Liver (tissue), 9 donors: ENCODE results near the gene SGCG. TPM values are rescaled to one million over a fixed set of nuclear protein-coding genes. Genes with fewer than 3 reads are reported as not detected.

Experiments used
- DNase-seq: peaks from one replicate; pipeline ENCODE4 v3.0.0-alpha.2; 2017; ENCODE audit warnings: low spot score
- H3K27ac ChIP-seq, 2 donors: one replicate each; pipeline ENCODE4 v1.7.0; 2013; ENCODE audit warnings: inconsistent platforms in 2 of 2, low read length in 2 of 2, control low read depth in 1 of 2, low read depth in 1 of 2, mild to moderate bottlenecking in 1 of 2
- H3K27me3 ChIP-seq, 4 donors: one replicate each; pipeline versions ENCODE4 v1.6.1 to v1.7.0; 2013; ENCODE audit warnings: low read length in 3 of 4, inconsistent platforms in 1 of 4, mild to moderate bottlenecking in 1 of 4, moderate library complexity in 1 of 4; ENCODE audit not compliant: control insufficient read depth in 4 of 4, insufficient read depth in 4 of 4
- H3K36me3 ChIP-seq, 4 donors: one replicate each; pipeline versions ENCODE4 v1.6.1 to v1.7.0; 2013; ENCODE audit warnings: low read length in 3 of 4, mild to moderate bottlenecking in 3 of 4, low read depth in 1 of 4, moderate library complexity in 1 of 4; ENCODE audit not compliant: control insufficient read depth in 4 of 4, insufficient read depth in 3 of 4
- H3K4me1 ChIP-seq, 4 donors: one replicate each; pipeline versions ENCODE4 v1.6.1 to v1.7.0; 2013; ENCODE audit warnings: low read length in 3 of 4, mild to moderate bottlenecking in 3 of 4, moderate library complexity in 1 of 4; ENCODE audit not compliant: control insufficient read depth in 4 of 4, insufficient read depth in 4 of 4
- H3K4me3 ChIP-seq, 3 donors: one replicate each; pipeline versions ENCODE4 v1.6.1 to v1.7.0; 2013; ENCODE audit warnings: low read length in 3 of 3, control low read depth in 1 of 3, low read depth in 1 of 3, mild to moderate bottlenecking in 1 of 3
- H3K9ac ChIP-seq, 2 donors: one replicate each; pipeline ENCODE4 v1.7.0; 2013; ENCODE audit warnings: low read length in 2 of 2, mild to moderate bottlenecking in 2 of 2, moderate library complexity in 2 of 2, control low read depth in 1 of 2, low read depth in 1 of 2
- H3K9me3 ChIP-seq, 4 donors: one replicate each; pipeline versions ENCODE4 v1.6.1 to v1.7.0; 2013; ENCODE audit warnings: low read length in 3 of 4; ENCODE audit not compliant: control insufficient read depth in 4 of 4
- ATF3 ChIP-seq: IDR thresholded peaks from 2 replicates; pipeline ENCODE4 v1.6.1; 2016; ENCODE audit warnings: antibody characterized with exemption
- EGR1 ChIP-seq, 2 donors: IDR thresholded peaks; 2 replicates each; pipeline ENCODE4 v1.6.1; 2016 to 2018; ENCODE audit warnings: antibody characterized with exemption in 2 of 2, low read depth in 2 of 2
- FOXA1 ChIP-seq: IDR thresholded peaks from 2 replicates; pipeline ENCODE4 v1.6.1; 2016; ENCODE audit warnings: antibody characterized with exemption
- FOXA2 ChIP-seq: IDR thresholded peaks from 2 replicates; pipeline ENCODE4 v1.6.1; 2016; ENCODE audit warnings: antibody characterized with exemption
- GABPA ChIP-seq, 2 donors: IDR thresholded peaks in 1 of 2; conservative IDR thresholded peaks in 1 of 2; 2 replicates each; pipeline ENCODE4 v1.6.1; 2016; ENCODE audit warnings: antibody characterized with exemption in 2 of 2, mild to moderate bottlenecking in 1 of 2, moderate library complexity in 1 of 2
- HNF4A ChIP-seq, 2 donors: conservative IDR thresholded peaks; 2 replicates each; pipeline ENCODE4 v1.6.1; 2016; ENCODE audit warnings: antibody characterized with exemption in 2 of 2, mild to moderate bottlenecking in 2 of 2
- HNF4G ChIP-seq: IDR thresholded peaks from 2 replicates; pipeline ENCODE4 v1.6.1; 2016; ENCODE audit warnings: antibody characterized with exemption
- JUND ChIP-seq, 2 donors: IDR thresholded peaks; 2 replicates each; pipeline ENCODE4 v1.6.1; 2016; ENCODE audit warnings: antibody characterized with exemption in 2 of 2
- MAX ChIP-seq: IDR thresholded peaks from 2 replicates; pipeline ENCODE4 v1.6.1; 2016; ENCODE audit warnings: antibody characterized with exemption
- NR2F2 ChIP-seq: IDR thresholded peaks from 2 replicates; pipeline ENCODE4 v1.6.1; 2016; ENCODE audit warnings: antibody characterized with exemption
- RAD21 ChIP-seq, 2 donors: IDR thresholded peaks; 2 replicates each; pipeline ENCODE4 v1.6.1; 2016; ENCODE audit warnings: antibody characterized with exemption in 2 of 2, mild to moderate bottlenecking in 2 of 2
- RXRA ChIP-seq, 2 donors: IDR thresholded peaks; 2 replicates each; pipeline ENCODE4 v1.6.1; 2017 to 2018; ENCODE audit warnings: antibody characterized with exemption in 2 of 2, mild to moderate bottlenecking in 1 of 2
- SP1 ChIP-seq: IDR thresholded peaks from 2 replicates; pipeline ENCODE4 v1.6.1; 2018; ENCODE audit warnings: antibody characterized with exemption, mild to moderate bottlenecking
- TAF1 ChIP-seq: conservative IDR thresholded peaks from 2 replicates; pipeline ENCODE4 v1.6.1; 2016; ENCODE audit warnings: antibody characterized with exemption, mild to moderate bottlenecking
- YY1 ChIP-seq: IDR thresholded peaks from 2 replicates; pipeline ENCODE4 v1.6.1; 2016; ENCODE audit warnings: antibody characterized with exemption, mild to moderate bottlenecking
- WGBS: extraction: QIAGEN DNeasy Blood & Tissue Kit; methylation state at CpG from one replicate; pipeline ENCODE4 v1.1.7; 2013; 5-methylcytosine and 5-hydroxymethylcytosine counted together
- polyA plus RNA-seq, 2 donors: library from polyadenylated mRNA; stranded (reverse) in 1 of 2; unstranded in 1 of 2; fragments of 200-250 nt in 1 of 2; fragments of >200 nt in 1 of 2; fragmentation: Nextera tagmentation in 1 of 2; extraction: Ambion mirVana in 1 of 2; gene quantifications; one replicate each; pipeline versions ENCODE4 v1.2.1 to v1.2.3, GENCODE V29; 2013 to 2015
- total RNA-seq, 2 donors: library from RNA; depleted of rRNA; stranded (reverse); fragments of >200 nt; gene quantifications; one replicate each; pipeline ENCODE4 v1.2.3, GENCODE V29; 2014
- TF ChIP-seq, protein P1 (sequence below): fragments of 150-350 bp; IDR thresholded peaks from 2 replicates; pipeline ENCODE4 v1.5.1; 2017; ENCODE audit warnings: improper control_type of control experiment, low read depth, low read length; ENCODE audit not compliant: missing input control
- TF ChIP-seq, protein P2 (sequence below): IDR thresholded peaks from 2 replicates; pipeline ENCODE4 v1.6.1; 2016; ENCODE audit warnings: antibody characterized with exemption, mild to moderate bottlenecking
- TF ChIP-seq, protein P3 (sequence below): IDR thresholded peaks from 2 replicates; pipeline ENCODE4 v1.6.1; 2016; ENCODE audit warnings: antibody characterized with exemption
- donor health status: healthy.
- donor health status: healthy.
- donor health status: healthy.
- donor health status: healthy.
- donor health status: healthy.

SGCG gene
- total and polyA plus RNA-seq, 4 donors = not detected

GRCh38 chr13:23159205-23159759 is 21.5 kb upstream of the SGCG start:
- Histone ChIP-seq H3K4me3 (no peak overlapping the region), H3K27ac (no peak overlapping the region), H3K27me3 (peaks cover 0 to 8% (median 5%) of the 10 kb centered on the region in 4 donors), H3K36me3 (no peaks in the 10 kb centered on the region), H3K9me3 (no peaks in the 10 kb centered on the region), H3K9ac (no peak overlapping the region), H3K4me1 (peaks cover 0 to 2% (median 0%) of the 10 kb centered on the region in 4 donors)
- WGBS = 6% methylated on average over 25 of the region's 25 CpGs
- TF ChIP-seq SP1 = no peak
- TF ChIP-seq, protein P1, sequence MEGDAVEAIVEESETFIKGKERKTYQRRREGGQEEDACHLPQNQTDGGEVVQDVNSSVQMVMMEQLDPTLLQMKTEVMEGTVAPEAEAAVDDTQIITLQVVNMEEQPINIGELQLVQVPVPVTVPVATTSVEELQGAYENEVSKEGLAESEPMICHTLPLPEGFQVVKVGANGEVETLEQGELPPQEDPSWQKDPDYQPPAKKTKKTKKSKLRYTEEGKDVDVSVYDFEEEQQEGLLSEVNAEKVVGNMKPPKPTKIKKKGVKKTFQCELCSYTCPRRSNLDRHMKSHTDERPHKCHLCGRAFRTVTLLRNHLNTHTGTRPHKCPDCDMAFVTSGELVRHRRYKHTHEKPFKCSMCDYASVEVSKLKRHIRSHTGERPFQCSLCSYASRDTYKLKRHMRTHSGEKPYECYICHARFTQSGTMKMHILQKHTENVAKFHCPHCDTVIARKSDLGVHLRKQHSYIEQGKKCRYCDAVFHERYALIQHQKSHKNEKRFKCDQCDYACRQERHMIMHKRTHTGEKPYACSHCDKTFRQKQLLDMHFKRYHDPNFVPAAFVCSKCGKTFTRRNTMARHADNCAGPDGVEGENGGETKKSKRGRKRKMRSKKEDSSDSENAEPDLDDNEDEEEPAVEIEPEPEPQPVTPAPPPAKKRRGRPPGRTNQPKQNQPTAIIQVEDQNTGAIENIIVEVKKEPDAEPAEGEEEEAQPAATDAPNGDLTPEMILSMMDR = peak; percentile 8
- TF ChIP-seq MAX = no peak
- no peak for DNase-seq

DNA sequence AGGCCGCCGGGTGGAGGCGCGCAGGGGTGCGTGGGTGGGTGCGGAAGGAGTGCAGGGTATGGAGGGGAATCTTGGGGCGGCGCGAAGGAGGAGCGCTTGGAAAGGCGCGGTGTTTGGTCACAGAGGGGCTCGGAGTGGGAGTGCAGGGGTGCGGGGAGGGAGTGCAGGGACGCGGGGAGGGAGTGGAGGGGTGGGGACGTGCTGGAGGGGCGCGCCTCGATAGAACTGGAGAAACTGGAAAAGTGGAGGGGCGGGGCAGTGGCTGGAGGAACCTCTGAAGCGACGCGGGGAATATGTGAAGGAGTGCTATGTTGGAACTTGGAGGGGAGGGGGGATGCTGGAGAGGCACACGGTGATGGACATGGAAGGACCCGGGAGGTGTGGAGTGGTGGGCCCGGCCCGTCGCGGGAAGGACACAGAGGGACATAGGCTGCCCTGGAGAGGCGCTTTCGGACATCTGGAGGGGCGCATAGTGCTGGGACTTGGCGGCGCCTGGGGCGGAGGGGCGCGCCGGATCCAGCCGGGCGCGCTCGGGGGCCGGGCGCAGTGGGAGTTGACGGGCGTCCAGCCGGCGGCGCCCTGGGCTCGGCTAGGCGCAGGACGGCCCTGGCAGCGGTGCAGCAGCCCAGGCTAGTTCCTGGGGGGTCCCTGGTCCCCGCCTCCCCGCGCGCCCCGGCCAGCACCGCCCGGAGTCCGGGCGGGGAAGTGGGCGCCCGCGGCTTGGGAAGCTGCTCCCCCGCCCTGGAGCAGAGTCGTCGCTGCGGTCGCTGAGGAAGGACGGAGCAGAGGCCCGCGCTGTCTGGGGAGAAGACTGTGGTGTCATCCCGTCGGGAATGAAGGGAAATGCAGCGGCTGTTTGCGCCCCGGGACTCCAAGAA is 20.8 kb upstream of the SGCG start:
- TF ChIP-seq MAX = no peak
- no peak for TF ChIP-seq RXRA (IDR thresholded peaks at IDR 0.05)
- TF ChIP-seq SP1 = no peak
- no peak for TF ChIP-seq TAF1
- no peak for TF ChIP-seq FOXA1
- TF ChIP-seq NR2F2 = no peak
- no peak for TF ChIP-seq HNF4G
- TF ChIP-seq YY1 = no peak
- no peak for TF ChIP-seq GABPA (IDR thresholded peaks at IDR 0.05 in 1 of 2, conservative IDR thresholded peaks at IDR 0.05 in 1 of 2)
- no peak for TF ChIP-seq JUND (IDR thresholded peaks at IDR 0.05)
- no peak for TF ChIP-seq FOXA2
- no peak for TF ChIP-seq HNF4A (conservative IDR thresholded peaks at IDR 0.05)
- TF ChIP-seq RAD21 (IDR thresholded peaks at IDR 0.05) = no peak
- TF ChIP-seq EGR1 (IDR thresholded peaks at IDR 0.05; ENCODE audit: low read depth in 2 of 2) = no peak
- TF ChIP-seq, protein P2, sequence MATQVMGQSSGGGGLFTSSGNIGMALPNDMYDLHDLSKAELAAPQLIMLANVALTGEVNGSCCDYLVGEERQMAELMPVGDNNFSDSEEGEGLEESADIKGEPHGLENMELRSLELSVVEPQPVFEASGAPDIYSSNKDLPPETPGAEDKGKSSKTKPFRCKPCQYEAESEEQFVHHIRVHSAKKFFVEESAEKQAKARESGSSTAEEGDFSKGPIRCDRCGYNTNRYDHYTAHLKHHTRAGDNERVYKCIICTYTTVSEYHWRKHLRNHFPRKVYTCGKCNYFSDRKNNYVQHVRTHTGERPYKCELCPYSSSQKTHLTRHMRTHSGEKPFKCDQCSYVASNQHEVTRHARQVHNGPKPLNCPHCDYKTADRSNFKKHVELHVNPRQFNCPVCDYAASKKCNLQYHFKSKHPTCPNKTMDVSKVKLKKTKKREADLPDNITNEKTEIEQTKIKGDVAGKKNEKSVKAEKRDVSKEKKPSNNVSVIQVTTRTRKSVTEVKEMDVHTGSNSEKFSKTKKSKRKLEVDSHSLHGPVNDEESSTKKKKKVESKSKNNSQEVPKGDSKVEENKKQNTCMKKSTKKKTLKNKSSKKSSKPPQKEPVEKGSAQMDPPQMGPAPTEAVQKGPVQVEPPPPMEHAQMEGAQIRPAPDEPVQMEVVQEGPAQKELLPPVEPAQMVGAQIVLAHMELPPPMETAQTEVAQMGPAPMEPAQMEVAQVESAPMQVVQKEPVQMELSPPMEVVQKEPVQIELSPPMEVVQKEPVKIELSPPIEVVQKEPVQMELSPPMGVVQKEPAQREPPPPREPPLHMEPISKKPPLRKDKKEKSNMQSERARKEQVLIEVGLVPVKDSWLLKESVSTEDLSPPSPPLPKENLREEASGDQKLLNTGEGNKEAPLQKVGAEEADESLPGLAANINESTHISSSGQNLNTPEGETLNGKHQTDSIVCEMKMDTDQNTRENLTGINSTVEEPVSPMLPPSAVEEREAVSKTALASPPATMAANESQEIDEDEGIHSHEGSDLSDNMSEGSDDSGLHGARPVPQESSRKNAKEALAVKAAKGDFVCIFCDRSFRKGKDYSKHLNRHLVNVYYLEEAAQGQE = no peak
- no peak for TF ChIP-seq ATF3
- TF ChIP-seq, protein P3, sequence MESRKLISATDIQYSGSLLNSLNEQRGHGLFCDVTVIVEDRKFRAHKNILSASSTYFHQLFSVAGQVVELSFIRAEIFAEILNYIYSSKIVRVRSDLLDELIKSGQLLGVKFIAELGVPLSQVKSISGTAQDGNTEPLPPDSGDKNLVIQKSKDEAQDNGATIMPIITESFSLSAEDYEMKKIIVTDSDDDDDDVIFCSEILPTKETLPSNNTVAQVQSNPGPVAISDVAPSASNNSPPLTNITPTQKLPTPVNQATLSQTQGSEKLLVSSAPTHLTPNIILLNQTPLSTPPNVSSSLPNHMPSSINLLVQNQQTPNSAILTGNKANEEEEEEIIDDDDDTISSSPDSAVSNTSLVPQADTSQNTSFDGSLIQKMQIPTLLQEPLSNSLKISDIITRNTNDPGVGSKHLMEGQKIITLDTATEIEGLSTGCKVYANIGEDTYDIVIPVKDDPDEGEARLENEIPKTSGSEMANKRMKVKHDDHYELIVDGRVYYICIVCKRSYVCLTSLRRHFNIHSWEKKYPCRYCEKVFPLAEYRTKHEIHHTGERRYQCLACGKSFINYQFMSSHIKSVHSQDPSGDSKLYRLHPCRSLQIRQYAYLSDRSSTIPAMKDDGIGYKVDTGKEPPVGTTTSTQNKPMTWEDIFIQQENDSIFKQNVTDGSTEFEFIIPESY = no peak
- TF ChIP-seq, protein P1 = no peak
- Histone ChIP-seq H3K27me3 (peaks cover 0 to 6% (median 4%) of the 10 kb centered on the region in 4 donors), H3K27ac (no peak overlapping the region), H3K36me3 (no peaks in the 10 kb centered on the region), H3K4me3 (no peak overlapping the region), H3K4me1 (peaks cover 0 to 2% (median 0%) of the 10 kb centered on the region in 4 donors), H3K9me3 (no peaks in the 10 kb centered on the region), H3K9ac (no peak overlapping the region)
- 5% methylated on average over 79 of the region's 79 CpGs for WGBS
- DNase-seq = no peak
